ENCODE measurements around the gene OR2V1.
"Not testable (repeated sequence)": the region's sequence is repeated elsewhere in the genome, so short reads cannot be mapped to it uniquely, and the experiment has no call there.

OR2V1 gene

GRCh38 chr5:181127907-181128626 is 2.9 kb downstream of the OR2V1 start:
- DNase-seq, result no peak

- DNase-seq, result no peak
These were observed 3.5 kb downstream of the OR2V1 start for GRCh38 chr5:181127456-181127855.

DNA sequence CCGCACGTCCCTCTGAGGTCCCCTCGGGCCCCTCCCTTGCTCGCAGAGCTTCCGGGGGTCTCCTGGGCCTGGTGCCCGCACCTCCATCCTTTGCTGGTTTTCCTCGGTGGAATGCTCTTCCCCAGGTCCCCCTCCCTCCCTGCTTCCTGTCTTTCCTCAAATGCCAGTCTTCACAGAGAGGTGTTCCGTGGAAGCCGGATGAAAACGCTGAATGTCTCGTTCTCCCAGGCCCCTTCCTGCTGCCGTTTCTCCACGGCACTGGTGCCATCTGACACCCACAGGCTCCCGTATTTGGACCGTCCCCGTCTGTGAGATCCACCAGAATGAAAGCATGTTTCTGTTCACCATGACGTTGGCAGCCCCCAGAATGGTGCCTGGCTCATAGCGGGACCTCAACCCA is 4.1 kb downstream of the OR2V1 start:
- no peak for DNase-seq

DNA sequence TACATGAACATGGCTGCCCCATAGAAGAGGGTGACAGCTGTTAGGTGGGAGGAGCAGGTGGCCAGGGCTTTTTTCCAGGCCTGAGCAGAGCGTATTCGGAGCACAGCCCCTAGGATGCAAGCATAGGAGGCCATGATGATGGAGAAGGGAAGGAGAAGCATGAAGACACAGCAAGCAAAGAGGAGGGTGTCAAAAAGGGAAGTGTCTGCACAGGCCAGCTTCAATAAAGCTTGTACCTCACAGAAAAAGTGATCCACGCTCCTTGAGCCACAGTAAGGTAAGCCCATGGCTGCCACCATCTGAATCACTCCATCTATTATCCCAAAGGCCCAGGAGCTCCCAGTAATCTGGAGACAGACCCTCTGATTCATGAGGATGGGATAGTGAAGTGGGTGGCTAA is 6.4 kb downstream of the OR2V1 start:
- no peak for DNase-seq

DNA sequence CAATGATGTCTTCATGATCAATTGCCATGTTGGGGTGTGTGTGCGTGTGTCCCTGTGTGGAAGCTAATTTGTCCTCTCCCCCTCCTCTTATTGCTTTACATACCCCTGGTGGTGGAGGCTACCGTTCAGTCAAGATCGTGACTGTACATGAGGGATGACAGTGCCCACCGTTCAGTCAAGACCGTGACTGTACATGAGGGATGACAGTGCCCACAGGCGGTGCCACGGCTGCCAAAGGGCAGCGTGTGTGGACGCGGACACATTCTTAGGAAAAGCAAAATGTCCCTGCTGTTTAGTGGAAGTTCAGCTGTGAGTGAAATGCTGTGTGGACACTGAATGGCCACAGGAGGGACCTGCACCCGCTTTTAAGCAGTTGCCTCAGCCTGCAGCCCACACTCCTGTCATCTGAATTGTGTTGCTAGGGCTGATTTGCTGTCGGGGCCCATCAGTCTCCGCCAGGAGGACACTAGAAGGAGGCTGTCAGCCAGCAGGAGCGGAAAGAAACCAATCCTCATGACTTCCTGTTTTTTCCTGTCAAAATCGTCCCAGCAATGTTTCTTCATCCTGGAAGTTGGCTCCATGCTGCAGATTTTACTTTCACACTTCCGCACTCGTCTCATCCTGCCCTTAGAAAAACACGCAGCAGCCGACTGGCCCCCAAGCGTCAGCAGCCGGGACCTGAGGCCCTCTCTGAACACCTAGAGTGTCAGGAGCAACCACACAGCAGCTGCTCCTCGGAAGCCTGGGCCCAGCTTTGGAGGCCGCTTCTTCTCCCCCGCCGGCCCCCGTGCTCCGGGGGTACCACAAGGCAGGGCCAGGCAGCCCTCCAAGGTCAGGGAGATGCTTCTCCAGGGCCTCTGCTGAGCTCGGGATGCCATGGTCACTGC is 9.1 kb downstream of the OR2V1 start:
- DNase-seq, result no peak

GRCh38 chr5:181120761-181121160 is 10.2 kb downstream of the OR2V1 start:
- DNase-seq, result no peak

DNA sequence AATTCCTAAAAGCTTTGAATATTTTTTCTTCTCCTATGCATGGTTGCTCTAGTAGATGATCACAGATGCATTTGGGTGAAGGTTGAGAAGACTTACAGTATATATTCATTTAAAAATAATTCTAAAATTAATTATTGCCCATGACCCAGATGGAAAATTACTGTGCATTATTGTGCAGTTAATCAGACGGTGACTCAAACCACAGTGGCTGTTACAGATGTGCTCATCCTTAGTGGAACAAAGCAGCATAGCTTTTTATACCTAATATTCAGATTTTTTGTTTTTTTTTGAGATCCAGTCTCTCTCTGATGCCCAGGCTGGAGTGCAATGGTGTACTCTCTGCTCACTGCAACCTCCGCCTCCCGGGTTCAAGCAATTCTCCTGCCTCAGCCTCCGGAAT is 10.7 kb downstream of the OR2V1 start:
- DNase-seq, result no peak

- DNase-seq, result no peak
These were observed 11.9 kb downstream of the OR2V1 start for GRCh38 chr5:181119105-181119504.

GRCh38 chr5:181118369-181118768 is 12.6 kb downstream of the OR2V1 start:
- no peak for DNase-seq

GRCh38 chr5:181114844-181115778 is 15.9 kb downstream of the OR2V1 start:
- no peak for DNase-seq

- no peak for DNase-seq
These were observed 16.6 kb downstream of the OR2V1 start for GRCh38 chr5:181114284-181114843.

DNA sequence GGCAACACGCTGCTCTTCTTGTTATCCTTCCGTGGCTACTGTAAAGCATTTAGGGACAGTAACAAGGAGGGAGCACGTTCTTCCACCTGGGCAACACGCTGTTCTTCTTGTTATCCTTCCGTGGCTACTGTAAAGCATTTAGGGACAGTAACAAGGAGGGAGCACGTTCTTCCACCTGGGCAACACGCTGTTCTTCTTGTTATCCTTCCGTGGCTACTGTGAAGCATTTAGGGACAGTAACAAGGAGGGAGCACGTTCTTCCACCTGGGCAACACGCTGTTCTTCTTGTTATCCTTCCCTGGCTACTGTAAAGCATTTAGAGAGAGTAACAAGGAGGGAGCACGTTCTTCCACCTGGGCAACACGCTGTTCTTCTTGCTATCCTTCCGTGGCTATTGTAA is 17.4 kb downstream of the OR2V1 start:
- not testable (repeated sequence) for DNase-seq

GRCh38 chr5:181112476-181112875 is 18.5 kb downstream of the OR2V1 start:
- no peak for DNase-seq

DNA sequence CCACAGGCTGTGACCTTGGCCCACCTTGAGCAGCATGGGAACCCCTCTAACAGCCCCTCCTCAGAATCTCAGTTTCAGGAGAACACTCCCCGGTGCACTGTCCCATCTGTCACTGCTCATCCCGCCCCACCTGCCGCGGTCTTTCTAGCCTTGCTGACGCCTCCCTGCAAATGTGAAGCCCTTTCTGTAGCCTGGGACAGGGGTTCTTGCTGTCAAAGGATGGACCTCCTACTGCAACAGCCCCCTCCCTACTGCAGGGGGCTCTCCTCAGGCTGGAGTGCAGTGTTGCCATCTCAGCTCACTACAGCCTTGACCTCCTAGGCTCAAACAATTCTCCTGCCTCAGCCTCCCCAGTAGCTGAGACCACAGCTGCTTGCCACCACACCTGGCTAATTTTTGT is 20.0 kb downstream of the OR2V1 start:
- DNase-seq, result no peak

GRCh38 chr5:181109489-181110013 is 21.4 kb downstream of the OR2V1 start:
- DNase-seq, result no peak

DNA sequence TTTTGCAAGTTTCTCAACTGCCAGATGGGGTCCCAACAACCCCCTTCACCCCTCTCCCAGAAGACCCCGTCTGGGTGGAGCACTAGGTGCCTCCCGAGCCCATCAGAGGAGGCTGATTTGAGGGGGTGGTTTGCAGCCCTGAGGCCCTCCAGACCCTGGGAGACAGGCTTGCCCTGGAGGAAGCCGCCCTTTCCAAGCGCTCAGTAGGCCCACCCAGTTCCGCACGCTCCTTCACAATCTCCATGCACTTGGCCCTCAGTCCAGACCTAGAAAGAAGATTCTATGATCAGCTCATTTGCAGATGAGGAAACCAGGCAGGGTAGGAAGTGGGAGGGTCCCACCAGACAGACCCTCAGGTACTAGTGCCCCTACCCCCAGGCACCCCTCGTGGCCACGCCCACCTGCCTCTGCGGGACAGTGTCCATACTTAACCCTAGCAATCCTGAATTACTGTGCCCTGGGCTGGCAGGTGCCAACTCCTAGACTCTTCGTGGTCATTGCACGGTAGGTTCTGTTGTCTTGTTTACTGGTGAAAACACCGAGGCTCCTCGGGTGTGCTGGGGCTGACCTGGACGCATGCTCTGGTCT is 22.3 kb downstream of the OR2V1 start:
- no peak for DNase-seq

GRCh38 chr5:181107699-181108098 is 23.3 kb downstream of the OR2V1 start:
- DNase-seq, result no peak

GRCh38 chr5:181105391-181106025 is 25.5 kb downstream of the OR2V1 start:
- no peak for DNase-seq

- DNase-seq, result not testable (repeated sequence)
These were observed 26.2 kb downstream of the OR2V1 start for GRCh38 chr5:181104606-181105390.

DNA sequence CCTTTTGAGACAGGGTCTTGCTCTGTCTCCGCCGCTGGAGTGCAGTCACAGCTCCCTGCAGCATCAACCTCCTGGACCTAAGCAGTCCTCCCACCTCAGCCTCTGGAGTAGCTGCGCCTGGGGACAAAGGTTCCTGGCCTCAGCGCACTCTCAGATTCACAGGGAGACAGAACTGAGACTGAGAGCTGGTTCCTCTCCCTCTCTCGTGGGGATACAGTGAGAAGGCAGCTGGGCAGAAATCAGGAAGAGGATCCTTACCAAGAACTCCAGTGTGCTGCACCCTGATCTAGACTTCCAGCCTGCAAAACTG is 26.8 kb downstream of the OR2V1 start:
- DNase-seq, result not testable (repeated sequence)
